Measurements from ENCODE around the gene TRIM29.

GRCh38 chr11:120134106-120134930, 3.6 kb downstream of the TRIM29 start:
- TF ChIP-seq, protein P1, sequence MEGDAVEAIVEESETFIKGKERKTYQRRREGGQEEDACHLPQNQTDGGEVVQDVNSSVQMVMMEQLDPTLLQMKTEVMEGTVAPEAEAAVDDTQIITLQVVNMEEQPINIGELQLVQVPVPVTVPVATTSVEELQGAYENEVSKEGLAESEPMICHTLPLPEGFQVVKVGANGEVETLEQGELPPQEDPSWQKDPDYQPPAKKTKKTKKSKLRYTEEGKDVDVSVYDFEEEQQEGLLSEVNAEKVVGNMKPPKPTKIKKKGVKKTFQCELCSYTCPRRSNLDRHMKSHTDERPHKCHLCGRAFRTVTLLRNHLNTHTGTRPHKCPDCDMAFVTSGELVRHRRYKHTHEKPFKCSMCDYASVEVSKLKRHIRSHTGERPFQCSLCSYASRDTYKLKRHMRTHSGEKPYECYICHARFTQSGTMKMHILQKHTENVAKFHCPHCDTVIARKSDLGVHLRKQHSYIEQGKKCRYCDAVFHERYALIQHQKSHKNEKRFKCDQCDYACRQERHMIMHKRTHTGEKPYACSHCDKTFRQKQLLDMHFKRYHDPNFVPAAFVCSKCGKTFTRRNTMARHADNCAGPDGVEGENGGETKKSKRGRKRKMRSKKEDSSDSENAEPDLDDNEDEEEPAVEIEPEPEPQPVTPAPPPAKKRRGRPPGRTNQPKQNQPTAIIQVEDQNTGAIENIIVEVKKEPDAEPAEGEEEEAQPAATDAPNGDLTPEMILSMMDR (IDR thresholded peaks at IDR 0.05): no peak
- TF ChIP-seq EZH2 (IDR thresholded peaks at IDR 0.05) (no peak), EZH2phosphoT487 (IDR thresholded peaks at IDR 0.05) (no peak)

Data from neural progenitor cell (in vitro differentiated cells).